ENCODE measurements around the gene IRS4.

IRS4 gene
- long read RNA-seq, donor 1, partial matches to known transcripts, result 0 of 1 reads
- long read RNA-seq, donor 1, other reads (novel, unspliced or antisense), result 0 of 1 reads
- long read RNA-seq, donor 2, partial matches to known transcripts, result 0 of 3 reads
- long read RNA-seq, donor 2, other reads (novel, unspliced or antisense), result 0 of 3 reads
- long read RNA-seq, donor 3, result 0 reads
- long read RNA-seq, donor 4, partial matches to known transcripts, result 0 of 1 reads
- long read RNA-seq, donor 4, other reads (novel, unspliced or antisense), result 0 of 1 reads
- long read RNA-seq, donor 5, partial matches to known transcripts, result 0 of 4 reads
- long read RNA-seq, donor 5, other reads (novel, unspliced or antisense), result 0 of 4 reads
- long read RNA-seq, donor 6, partial matches to known transcripts, result 0 of 1 reads
- long read RNA-seq, donor 6, other reads (novel, unspliced or antisense), result 0 of 1 reads
- long read RNA-seq, donor 7, transcript IRS4-201 (1 exons, 3,928 nt), result major isoform, 6 of 6 reads
- long read RNA-seq, donor 7, partial matches to known transcripts, result 0 of 6 reads
- long read RNA-seq, donor 7, other reads (novel, unspliced or antisense), result 0 of 6 reads
- long read RNA-seq, donor 8, result 0 reads

GRCh38 chrX:108736509-108737479, at the start of gene IRS4:
Gene IRS4 (minus strand): TSS chrX:108736563.
- DNase-seq, result peak; percentile 69

- DNase-seq, result no peak
Observed at GRCh38 chrX:108772549-108772948, 36.2 kb upstream of the IRS4 start.

GRCh38 chrX:108763559-108763958, 27.2 kb upstream of the IRS4 start:
- no peak for DNase-seq

- no peak for DNase-seq
Observed at GRCh38 chrX:108740299-108740774, 4.0 kb upstream of the IRS4 start.

- no peak for DNase-seq
Observed at GRCh38 chrX:108737754-108738153, 1.4 kb upstream of the IRS4 start.

GRCh38 chrX:108735679-108736508, 469 bp downstream of the IRS4 start:
- DNase-seq, result peak; percentile 69

GRCh38 chrX:108735091-108735678, 1.2 kb downstream of the IRS4 start:
- no peak for DNase-seq

GRCh38 chrX:108734426-108734825, 1.9 kb downstream of the IRS4 start:
- DNase-seq, result no peak

GRCh38 chrX:108732630-108733321, 3.6 kb downstream of the IRS4 start:
- DNase-seq, result peak; percentile 54

GRCh38 chrX:108731153-108731552, 5.2 kb downstream of the IRS4 start:
- no peak for DNase-seq

- no peak for DNase-seq
Observed at GRCh38 chrX:108726748-108727147, 9.6 kb downstream of the IRS4 start.

- DNase-seq, result no peak
Observed at GRCh38 chrX:108722561-108722960, 13.8 kb downstream of the IRS4 start.

- no peak for DNase-seq
Observed at GRCh38 chrX:108712886-108713285, 23.5 kb downstream of the IRS4 start.

- DNase-seq, result no peak
Observed at GRCh38 chrX:108704839-108705238, 31.5 kb downstream of the IRS4 start.

GRCh38 chrX:108702530-108702929, 33.8 kb downstream of the IRS4 start:
- DNase-seq, result no peak

GRCh38 chrX:108701633-108702032, 34.7 kb downstream of the IRS4 start:
- no peak for DNase-seq

GRCh38 chrX:108699368-108699767, 37.0 kb downstream of the IRS4 start:
- DNase-seq, result no peak

- DNase-seq, result no peak
Observed at GRCh38 chrX:108696690-108697089, 39.7 kb downstream of the IRS4 start.
